BJ (cell line): Measurements from ENCODE around the gene CELF5. TPM values are rescaled to one million over a fixed set of nuclear protein-coding genes. Genes with fewer than 3 reads are reported as not detected.
"Not testable (repeated sequence)": the region's sequence is repeated elsewhere in the genome, so short reads cannot be mapped to it uniquely, and the experiment has no call there.

ENCODE experiments used
- CTCF ChIA-PET: fragments of 350-600 bp; formaldehyde crosslinking; extraction: SDS; loops from one replicate; lab custom pipeline; 2021; ENCODE audit warnings: antibody characterized with exemption, inconsistent platforms; lab: Yijun Ruan, JAX
- POLR2A ChIA-PET: fragments of 300-600 bp; sonication (Branson Sonifier 250); formaldehyde crosslinking; extraction: SDS; loops from one replicate; lab custom pipeline; 2021; ENCODE audit warnings: antibody characterized with exemption; lab: Charles Lee
- DNase-seq: peaks from one replicate; pipeline ENCODE4 v3.0.0-alpha.2; 2011; ENCODE audit warnings: low read depth
- H3K27me3 ChIP-seq: 2 replicates; pipeline ENCODE4 v1.6.0; 2011; ENCODE audit warnings: low read length; ENCODE audit not compliant: control insufficient read depth, insufficient read depth
- H3K36me3 ChIP-seq: 2 replicates; pipeline ENCODE4 v1.5.1; 2011; ENCODE audit warnings: low read length; ENCODE audit not compliant: control insufficient read depth, insufficient read depth
- H3K4me3 ChIP-seq: 2 replicates; pipeline ENCODE4 v1.5.1; 2011; ENCODE audit warnings: low read depth, mild to moderate bottlenecking, control low read depth, low read length
- CTCF ChIP-seq: IDR thresholded peaks from 2 replicates; pipeline ENCODE4 v1.5.1; 2011; ENCODE audit warnings: low read depth, mild to moderate bottlenecking, control low read depth, inconsistent platforms, low read length, moderate library complexity; ENCODE audit not compliant: insufficient read depth
- polyA plus RNA-seq: library from polyadenylated mRNA; depleted of rRNA; stranded (reverse); fragments of >200 nt; gene quantifications from 2 replicates; pipeline ENCODE4 v1.2.3, GENCODE V29; 2011

Gene CELF5
- polyA plus RNA-seq, 1 experiment = 0.18 TPM

DNA sequence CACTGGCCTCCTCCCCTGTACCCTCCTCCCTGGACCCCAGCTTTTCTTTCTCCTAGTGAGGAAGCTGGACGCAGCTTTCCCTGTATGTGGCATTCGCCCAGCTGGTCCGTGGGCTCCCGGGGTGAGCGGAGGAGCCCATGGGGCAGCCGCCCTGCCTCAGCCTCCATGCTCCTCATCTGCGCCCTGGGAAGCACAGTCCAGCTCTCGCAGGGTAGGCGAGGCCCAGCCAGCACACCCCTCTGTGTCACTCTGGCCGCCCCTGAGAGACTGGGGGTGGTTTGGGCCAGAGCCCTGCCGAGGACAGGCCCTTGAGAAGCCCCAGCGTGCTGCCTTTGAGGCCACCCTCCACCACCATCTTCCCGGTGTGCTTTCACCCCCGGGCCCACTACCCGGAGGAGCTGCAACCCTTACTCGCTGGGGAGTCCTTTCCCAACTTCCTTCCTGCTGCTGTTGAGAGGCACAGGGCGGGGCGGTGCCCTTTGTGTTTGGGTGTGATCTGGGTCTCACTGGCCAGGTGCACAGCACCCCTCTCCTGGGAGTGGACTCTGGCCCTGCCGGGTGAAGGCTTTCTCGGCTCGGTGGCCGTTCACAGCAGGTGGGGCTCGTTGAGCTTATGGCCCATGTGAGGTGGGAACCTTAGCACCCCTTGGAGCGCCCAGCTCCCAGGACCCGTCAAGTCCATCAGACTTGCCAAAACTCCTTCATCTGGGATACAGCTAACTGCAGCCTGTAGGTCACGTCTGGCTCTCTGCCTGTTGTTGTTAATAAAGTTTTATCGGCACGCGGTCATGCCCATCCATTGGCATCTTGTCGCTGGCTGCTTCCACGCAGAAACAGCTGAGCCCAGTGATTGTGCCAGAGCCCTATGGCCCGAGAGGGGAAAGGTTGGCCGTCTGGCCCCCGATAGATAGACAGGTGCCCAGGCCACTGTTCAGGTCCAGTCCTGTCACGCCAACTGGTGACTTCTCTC lies 35.5 kb upstream of the CELF5 start:
- Histone ChIP-seq H3K36me3 (peaks cover 8% of the 10 kb centered on the region), H3K4me3 (no peak overlapping the region), H3K27me3 (no peaks in the 10 kb centered on the region)
- TF ChIP-seq CTCF = no peak
- ChIA-PET POLR2A (no interaction called here), CTCF (interaction anchor here (0.7 kb wide), 1 partner anchor 85 kb away, joined by 3 read pairs; no protein-coding TSS in a partner anchor)
- DNase-seq = no peak

- CTCF ChIA-PET = interaction anchor here (0.7 to 1.4 kb wide), 3 partner anchors 21 to 239 kb away, joined by 3 to 4 read pairs (median 4); no protein-coding TSS in a partner anchor
- TF ChIP-seq CTCF = no peak
- peaks cover 10% of the 10 kb centered on the region for H3K36me3 ChIP-seq
- POLR2A ChIA-PET = no interaction called here
- DNase-seq = no peak
- no peak overlapping the region for H3K4me3 ChIP-seq
- H3K27me3 ChIP-seq = no peaks in the 10 kb centered on the region
These were observed 34.6 kb upstream of the CELF5 start for GRCh38 chr19:3189702-3190469.

GRCh38 chr19:3190470-3190770 lies 34.0 kb upstream of the CELF5 start:
- TF ChIP-seq CTCF = no peak
- Histone ChIP-seq H3K36me3 (peaks cover 10% of the 10 kb centered on the region), H3K4me3 (no peak overlapping the region), H3K27me3 (no peaks in the 10 kb centered on the region)
- POLR2A ChIA-PET = no interaction called here
- CTCF ChIA-PET = interaction anchor here (1.0 to 1.4 kb wide), 2 partner anchors 20 to 240 kb away, joined by 4 read pairs; no protein-coding TSS in a partner anchor
- DNase-seq = no peak

- Histone ChIP-seq H3K4me3 (no peak overlapping the region), H3K27me3 (no peaks in the 10 kb centered on the region), H3K36me3 (peaks cover 11% of the 10 kb centered on the region)
- no peak for DNase-seq
- TF ChIP-seq CTCF = no peak
- CTCF ChIA-PET = interaction anchor here (1.0 to 1.4 kb wide), 2 partner anchors 20 to 241 kb away, joined by 4 read pairs; no protein-coding TSS in a partner anchor
- POLR2A ChIA-PET = no interaction called here
These were observed 33.3 kb upstream of the CELF5 start for GRCh38 chr19:3190921-3191805.

DNA sequence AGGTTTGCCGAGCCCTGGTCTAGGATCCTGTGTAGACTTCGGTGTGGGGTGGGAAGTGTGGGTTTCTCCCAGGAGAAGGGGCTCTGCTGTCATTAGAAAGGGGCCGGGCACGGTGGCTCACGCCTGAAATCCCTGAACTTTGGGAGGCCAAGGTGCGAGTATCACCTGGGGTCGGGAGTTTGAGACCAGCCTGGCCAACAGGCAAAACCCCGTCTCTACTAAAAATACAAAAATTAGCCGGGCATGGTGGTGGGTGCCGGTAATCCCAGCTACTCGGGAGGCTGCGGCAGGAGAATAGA lies 32.7 kb upstream of the CELF5 start:
- CTCF ChIA-PET = interaction anchor here (1.4 kb wide), 1 partner anchor 19 kb away, joined by 4 read pairs; no protein-coding TSS in a partner anchor
- H3K27me3 ChIP-seq, DNase-seq, POLR2A ChIA-PET, H3K4me3 ChIP-seq: not testable (repeated sequence)
- peaks cover 11% of the 10 kb centered on the region for H3K36me3 ChIP-seq
